GM19239 (cell line): ENCODE measurements around the gene GZF1.

Experiments used
- DNase-seq: peaks from one replicate; pipeline ENCODE4 v3.0.0; 2011; ENCODE audit warnings: low spot score; ENCODE audit not compliant: insufficient read length
- FAIRE-seq: peaks from 2 replicates; lab custom pipeline; 2011; peaks lifted over from hg19 to GRCh38; lab: Jason Lieb, UNC

Gene GZF1

DNA sequence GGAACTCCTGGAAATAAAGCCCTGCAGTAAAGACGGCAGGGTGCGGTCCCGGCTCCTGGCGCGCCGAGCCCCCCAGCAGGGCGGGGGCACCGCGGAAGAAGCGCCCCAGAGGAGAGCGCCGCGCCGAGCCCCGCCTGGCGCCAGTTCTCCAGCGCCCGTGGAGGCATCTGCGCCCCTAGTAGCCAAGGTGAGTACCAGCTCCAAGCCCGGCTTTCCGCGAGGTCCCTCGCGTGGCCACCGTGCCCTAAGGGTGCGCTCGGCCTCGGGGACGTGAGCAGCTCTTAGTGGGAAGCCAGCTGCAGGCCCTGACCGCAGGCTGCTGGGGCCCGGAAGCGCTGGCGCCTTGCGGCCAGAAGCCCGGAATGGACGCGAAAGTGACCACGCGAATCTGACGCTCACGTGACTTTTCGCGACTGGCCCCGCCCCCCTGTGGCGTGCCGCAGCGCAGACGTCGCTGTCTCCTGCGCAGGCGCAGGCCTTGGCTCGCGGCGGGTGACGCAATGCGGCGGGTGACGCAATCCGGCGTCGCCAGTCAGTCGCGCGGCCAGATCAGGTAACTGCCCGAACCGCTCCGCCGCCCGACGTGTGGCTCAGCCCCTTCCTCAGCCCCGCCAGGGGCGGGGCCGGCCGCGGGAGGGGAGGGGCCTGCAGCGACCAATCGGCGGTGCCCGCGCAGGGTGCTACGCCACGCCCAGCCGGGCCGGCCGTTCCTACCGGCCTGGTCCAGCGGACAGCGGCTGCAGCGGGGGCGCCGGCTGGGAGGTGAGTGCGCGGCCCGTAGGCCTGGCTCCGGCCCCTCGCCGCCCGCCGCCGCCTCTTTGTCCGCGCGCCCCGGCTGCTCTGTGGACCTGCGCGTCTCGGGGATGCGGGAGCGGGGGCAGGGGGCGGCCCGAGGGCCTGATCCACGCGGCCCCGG is at the start of gene GZF1:
TSS of gene GZF1 (plus strand) at position 707 of the 916 bp plus-strand sequence. CDS start 2,202 bp downstream, outside the sequence.
- FAIRE-seq, result peak; percentile 14

DNA sequence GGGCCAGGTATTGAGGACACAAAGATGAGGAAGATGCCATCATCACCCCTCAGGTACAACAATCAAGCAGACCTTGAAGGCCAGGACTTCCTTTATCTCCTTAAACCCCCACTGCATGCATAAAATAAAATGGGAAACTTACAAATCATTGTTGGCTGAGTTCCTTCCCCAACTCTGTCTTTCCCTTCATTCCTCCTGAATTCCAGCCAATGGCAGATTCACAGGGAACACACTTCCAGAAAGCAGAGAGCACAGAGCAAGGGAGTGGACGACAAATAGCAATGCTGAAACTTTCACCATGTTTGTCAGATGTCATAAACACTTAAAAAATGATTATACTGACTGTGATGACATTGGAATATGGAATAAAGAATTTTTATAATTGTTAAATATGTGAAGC is 48.7 kb upstream of the GZF1 start:
- DNase-seq, result no peak
- FAIRE-seq, result no peak

More for the DNA sequence above, at the start of gene GZF1:
- DNase-seq, result peak; percentile 89

DNA sequence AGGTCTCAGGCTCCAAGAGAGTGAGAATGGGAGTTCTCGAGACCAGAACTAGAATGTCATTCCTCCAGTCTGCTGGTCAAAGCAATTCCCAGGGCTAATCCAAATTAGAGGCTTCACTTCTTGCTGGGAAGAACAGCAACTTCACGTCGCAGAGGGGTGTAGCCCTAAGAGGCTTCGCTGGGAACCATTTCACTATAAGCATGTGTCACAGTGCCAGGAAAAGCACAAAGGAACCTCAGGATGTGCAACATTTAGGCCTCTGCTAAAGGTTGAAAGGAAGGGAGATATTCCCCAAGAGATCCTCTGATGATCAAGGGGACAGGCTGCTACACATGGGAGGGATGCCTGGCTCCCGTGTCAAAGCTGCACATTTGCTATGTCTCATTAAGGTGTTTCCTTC is 47.3 kb upstream of the GZF1 start:
- FAIRE-seq, result no peak
- no peak for DNase-seq

DNA sequence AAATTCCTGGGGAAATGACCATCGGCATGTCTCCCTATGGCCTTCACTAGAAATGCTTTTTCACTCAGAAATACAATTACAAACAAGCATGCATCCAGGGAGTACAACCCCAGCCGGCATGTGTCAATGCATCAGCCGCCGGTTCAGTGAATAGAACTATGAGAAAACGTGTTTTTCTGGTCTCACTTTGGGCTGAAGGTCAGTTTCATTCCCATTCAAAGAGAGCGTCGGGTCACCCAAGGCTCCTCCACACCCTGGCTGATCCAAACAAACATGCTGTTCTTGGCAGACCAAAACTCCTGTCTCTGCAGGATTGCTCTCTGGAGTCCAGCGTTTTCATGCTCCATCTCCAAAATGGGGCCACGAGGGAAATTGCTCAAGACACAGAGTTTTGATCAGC is 46.9 kb upstream of the GZF1 start:
- FAIRE-seq, result no peak
- no peak for DNase-seq

DNA sequence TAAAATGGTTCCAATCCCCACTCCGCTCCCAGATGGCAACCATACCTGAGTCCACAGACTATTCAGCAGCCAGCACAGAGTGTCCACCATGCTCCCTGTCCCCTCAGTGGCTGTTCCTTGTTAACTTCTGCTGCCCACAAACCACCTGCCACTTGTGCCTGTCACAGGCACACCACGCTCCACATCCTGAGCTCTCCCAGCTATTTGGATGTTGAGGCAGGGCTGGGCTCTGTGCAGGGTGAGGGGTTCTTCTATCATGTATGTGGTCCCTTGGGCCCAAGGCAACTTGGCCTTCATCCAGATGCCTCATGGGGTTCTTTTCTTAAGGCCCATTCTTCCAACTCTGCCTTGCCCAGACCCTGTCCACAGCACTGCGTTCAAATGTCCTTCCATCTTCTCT is 45.4 kb upstream of the GZF1 start:
- FAIRE-seq (no peak), DNase-seq (no peak)

DNA sequence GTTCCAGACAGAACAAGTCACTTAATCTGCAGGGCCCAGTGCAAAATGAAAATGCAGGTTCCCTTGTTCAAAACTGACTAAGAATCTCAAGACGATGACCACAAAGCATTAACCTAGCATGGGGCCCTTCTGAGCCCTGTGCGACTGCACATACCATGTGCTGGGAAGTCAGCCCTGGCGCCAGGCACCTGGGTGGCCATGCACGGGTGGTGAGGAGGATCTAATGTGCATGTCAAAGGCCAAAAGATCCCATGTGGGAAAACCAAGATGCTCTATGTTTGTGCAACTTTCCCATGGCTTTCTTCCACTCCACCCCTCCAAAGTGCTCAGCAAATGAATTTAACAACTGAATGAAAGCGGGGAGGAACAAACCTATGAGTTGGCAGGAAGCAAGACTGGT is 44.9 kb upstream of the GZF1 start:
- FAIRE-seq, result no peak
- DNase-seq, result no peak

DNA sequence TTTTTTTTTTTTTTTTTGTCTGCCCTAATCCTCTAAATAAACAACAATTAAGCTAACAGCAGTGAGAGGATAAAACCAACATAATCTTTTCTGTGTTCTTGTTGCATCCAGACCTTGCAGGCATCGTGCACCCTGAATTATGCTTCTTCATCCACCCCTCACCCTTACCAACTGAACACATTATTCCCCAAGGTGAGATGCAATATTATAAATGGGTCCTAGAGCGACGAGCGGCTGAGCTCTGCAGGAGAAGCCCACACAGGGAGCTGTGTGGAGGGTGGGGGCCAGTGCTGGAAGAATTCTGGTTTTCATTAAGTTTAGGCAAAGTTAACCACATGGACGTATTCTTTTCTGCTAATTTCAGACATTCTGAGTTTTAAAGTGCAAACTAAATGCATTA is 43.6 kb upstream of the GZF1 start:
- FAIRE-seq (no peak), DNase-seq (no peak)

DNA sequence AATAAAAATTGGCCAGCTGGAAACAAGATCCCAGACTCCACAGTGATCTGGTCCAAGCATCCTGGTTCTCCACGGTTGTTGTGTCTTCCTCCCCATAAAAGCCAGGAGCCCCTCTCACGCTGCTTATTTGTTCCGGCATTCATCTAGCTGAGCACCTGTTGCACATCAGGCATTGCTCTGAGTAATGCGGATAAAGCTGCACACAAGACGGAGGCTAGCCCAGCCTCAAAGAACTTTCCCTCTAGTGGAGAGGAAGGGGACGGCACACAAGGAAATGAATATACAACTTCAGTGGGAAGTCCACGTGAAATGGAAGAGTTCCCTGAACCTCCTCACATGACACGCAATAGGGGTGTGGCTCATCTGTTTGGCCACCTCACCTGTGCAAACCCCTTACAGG is 41.7 kb upstream of the GZF1 start:
- DNase-seq, result no peak

DNA sequence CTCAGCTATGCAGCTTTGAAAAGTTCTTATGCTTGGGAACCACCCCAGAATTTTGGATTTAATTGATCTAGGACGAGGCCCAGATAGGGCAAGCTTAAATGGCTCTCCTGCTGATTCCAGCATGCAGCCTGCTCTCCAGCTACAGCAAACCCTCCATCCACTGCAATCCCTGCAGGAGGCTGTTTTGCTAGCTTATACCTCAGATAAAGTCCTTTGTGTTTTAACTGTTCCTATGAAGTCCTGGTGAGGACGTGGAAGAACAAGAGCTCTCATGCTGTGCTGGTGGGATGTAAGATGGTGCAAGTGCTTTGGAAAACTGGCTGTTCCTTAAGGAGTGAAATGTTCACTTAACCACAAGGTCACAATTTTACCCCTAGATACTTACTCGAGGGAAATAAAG is 36.9 kb upstream of the GZF1 start:
- FAIRE-seq (no peak), DNase-seq (no peak)

More for the DNA sequence above, 41.7 kb upstream of the GZF1 start:
- no peak for FAIRE-seq

DNA sequence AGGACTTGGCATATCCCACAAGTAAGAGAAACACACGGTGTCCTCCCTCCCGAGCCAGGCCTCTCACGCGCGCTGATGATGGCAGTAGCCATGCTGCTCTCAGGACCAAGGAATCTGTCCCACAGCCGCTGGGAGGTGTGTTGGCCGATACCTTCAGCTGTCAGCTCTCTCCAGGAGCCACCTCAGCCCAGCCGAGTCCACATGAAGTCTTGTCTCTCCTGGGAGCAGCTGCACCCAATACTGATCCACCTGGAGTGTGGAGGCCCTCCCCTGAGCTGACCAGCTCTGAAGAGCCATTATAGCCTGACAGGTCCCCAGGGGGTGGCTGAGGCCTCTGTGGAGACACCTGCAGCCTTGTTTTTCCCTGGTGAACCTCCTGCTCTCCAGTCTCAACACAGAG is 35.2 kb upstream of the GZF1 start:
- DNase-seq, result no peak
- no peak for FAIRE-seq

DNA sequence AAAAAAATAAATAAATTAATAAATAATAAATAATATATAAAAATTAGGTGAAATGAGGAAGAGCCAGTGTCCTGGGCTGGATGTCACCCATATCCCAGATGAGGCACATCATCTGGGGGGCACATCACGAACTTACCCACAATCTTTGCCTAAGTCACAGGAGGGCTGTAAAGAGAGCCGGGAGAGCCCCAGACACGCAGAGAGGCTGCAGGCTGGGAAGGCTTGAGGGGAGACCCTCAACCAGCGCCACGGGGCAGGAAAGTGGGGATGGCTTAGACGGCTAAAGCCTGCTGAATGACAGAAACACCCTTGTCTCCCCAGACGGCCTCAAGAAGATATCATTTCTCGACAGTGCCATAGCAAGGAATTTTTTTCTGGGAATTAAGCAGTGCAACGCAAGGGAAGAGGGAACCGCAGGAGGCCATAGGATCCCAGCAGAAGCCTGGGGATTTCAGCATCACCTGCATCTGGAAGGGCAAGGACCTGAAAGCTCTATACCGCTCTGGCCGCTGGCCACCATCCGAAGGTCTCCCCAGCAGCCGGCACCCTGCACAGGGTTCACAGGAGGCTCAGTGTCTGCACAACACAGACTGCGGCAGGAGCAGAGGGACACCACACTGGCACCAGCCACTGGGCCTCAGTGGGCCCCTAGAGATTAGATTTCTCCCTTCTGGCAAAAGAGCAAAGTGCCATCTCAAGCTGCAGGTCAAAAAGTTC is 34.2 kb upstream of the GZF1 start:
- FAIRE-seq (no peak), DNase-seq (no peak)

DNA sequence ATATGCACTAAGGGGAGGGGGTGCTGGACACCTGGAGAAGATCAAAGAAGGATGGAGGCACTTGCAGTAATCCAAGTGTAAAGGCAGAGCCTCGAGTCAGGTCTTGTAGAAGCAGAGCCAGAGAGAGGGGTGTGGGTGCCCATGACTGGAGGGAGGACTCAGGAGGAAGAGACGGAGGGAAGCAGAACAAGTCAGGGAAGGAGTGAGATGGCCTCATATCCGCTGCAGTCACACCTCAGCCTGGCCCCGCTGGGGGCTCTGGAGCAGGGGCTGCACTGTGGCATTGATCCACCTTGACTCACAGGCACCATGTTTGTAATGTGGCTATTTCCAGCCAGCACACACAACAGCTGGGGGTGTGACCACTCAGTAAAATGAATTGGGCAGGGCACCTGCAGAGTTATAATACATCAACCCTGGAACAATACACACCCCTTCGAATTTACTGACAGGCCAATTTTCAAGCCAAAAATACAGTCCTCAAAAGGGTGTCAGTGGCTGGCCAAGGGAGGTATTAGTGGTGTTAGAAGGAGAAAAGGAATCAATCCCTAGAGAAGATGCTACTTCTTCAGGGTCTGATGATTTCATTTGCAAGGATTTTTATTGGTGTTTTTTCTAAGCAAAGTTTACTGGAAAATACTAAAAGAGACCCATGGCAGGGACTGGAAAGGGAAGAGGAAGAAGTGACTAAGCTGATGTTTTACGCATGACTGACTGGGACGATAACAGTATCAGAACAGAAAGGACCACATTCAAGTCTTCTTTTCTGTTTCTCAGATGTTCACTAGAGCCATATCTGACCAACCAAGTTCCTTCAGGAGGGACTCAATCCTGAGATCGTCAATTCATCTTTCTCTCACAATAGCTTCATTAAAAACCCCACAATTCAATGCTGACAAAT is 30.3 kb upstream of the GZF1 start:
- DNase-seq (no peak), FAIRE-seq (no peak)

DNA sequence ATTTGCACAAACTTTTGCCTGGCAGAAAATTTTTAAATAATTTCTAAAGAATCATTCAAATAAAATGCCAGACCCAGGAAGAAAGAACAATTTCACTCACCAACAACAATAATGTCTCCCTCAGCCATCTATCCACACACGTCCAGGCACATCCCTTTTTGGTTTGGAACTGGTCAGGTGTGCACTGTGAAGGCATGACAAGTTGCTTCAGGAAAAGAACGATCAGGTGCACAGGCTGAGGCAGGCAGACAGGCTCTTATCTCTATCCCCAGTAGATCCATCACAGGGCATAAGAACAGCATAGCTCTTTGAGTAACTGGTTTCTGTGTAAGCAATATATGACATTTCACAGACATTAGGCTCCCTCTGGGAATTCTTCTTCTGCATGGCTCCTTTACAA is 29.5 kb upstream of the GZF1 start:
- no peak for DNase-seq
- FAIRE-seq, result no peak

DNA sequence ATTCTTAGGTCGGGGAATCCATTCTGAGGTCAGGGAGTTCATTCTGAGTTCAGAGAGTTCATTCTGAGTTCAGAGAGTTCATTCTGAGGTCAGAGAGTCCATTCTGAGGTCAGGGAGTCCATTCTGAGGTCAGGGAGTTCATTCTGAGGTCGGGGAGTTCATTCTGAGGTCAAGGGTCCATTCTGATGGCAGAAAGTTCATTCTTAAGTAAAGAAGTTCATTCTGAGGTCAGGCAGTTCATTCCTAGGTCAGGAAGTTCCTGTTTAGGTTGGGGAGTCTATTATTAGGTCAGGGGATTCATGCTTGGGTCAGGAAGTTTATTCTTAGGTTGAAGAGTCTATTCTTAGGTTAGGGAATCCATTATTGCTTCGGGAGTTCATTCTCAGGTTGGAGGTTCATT is 27.9 kb upstream of the GZF1 start:
- FAIRE-seq, result no peak
- DNase-seq, result no peak

DNA sequence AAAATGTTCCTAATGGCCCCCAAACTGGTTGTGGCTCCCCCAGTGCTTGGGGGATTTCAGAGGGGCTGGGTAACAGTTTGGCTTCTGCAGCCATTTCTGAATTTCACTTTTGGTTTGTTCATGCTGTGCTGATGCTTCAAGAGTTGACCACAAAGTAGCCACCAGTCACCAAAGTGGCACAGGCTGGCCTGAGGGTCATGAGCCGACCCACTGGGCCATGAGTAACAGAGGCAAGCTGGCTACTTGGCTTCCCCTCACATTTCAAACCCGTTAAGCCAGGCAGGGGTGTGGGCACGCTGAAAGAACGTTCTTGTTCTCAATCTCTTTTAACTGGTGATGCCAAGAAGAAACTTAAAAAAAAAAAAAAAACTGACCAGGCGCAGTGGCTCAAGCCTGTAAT is 26.5 kb upstream of the GZF1 start:
- no peak for FAIRE-seq
- DNase-seq, result no peak

DNA sequence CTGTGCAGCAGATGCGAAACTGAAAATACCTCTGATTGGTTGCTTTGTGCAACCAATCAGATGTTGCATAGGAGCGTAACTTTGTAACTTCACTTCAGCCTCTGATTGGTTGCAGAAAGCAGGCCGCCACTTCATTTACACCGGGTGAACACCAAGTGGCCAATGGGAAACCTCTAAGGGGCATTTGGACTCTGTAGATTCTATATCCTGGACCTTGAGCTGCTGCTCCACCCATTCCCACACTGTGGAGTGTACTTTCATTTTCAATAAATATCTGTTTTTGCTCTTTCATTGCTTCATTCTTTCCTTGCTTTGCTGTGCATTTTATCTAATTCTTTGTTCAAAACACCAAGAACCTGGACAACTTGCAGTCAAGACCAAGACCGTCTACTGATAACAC is 25.5 kb upstream of the GZF1 start:
- no peak for FAIRE-seq
- DNase-seq, result no peak

DNA sequence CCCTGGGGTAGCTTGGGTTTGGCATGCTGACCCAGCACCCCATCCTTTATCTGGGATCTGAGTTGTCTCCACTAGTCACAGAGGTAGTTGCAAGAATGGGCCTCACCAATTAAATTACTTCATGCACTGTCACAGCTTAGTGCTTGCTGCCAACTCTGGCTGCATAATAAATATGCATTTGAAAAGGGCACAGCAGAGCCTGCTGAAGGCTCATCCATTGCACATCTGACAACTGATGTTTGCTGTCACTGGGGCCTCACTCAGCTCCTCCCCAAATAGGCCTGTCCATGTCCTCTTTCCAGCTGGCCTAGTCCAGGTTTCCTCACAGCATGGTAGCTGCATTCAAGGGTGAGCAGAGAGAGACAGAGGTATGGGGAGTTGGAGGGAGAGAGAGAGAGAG is 24.7 kb upstream of the GZF1 start:
- FAIRE-seq, result no peak
- no peak for DNase-seq

DNA sequence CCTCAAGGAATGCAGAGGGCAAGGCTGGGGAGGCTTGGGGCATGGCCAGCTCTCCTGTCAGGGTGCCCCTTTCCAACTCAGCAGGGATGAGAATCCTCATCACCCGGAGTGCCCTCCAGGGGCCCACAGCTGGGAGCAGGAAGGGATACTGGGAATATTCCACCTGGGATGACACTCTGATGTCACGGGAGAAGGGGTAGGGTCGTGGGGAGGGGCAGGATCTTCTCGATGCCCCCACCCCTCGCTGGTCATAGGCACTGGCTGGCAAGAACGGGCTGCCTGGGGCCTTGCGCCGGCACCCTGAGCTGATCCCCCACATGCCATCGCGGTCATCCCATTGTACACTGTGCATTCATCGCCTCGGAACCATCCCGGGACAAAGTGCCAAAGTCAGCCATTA is 22.0 kb upstream of the GZF1 start:
- no peak for DNase-seq
- FAIRE-seq, result no peak

DNA sequence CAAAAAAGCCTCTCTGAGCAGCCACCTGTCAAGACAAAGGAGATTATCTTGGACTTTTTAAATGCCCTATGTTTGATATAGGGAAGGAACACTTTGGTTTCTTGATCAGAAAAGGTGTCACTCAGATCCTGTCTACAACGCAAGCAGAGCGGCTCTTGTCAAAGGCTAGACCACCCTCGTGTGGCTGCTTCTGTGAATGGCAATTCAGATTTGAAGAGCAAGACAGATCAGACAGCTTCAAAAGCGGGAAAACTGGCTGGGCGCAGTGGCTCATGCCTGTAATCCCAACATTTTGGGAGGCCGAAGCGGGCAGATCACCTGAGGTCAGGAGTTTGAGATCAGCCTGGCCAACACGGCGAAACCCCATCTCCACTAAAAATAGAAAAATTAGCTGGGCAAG is 21.5 kb upstream of the GZF1 start:
- FAIRE-seq (no peak), DNase-seq (no peak)

DNA sequence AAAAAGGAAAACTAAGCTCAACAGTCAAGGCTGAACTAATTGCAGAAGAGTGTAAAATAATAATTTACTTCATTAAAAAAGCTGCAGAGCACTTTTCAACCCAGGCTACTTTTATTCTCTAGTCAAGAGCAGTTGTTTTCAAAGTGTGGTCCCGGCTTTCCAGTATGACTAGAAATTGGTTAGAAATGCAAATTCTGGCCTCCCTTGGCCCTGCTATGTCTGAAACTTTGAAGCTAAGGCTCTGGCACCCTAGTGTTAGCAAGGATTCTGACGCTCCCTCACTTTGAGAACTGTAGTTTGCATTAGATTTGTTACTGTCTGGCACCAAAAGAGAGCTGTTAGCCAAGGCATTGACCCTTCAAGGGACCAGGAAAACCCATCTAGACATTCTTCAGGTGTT is 20.9 kb upstream of the GZF1 start:
- FAIRE-seq (no peak), DNase-seq (no peak)

DNA sequence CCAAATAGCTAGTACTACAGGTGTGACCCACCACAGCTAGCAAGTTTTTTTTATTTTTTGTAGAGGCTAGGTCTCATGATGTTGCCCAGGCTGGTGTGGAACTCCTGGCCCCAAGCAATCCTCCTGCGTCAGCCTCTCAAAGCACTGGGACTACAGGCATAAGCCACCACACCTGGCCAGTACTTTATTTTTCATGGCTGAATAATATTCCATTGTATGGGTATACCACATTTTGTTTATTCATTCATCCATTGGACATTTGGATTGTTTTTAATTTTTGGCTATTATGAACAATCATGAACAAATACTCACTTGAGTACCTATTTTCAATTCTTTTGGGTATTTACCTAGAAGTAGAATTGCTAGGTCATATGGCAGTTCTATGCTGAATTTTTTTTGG is 18.4 kb upstream of the GZF1 start:
- FAIRE-seq (no peak), DNase-seq (no peak)
